HG03469 (cell line): ENCODE measurements around the gene KIAA1328.
"Not testable (repeated sequence)": the region's sequence is repeated elsewhere in the genome, so short reads cannot be mapped to it uniquely, and the experiment has no call there.

ENCODE experiments used
- ATAC-seq: cut with Tn5 transposase; IDR thresholded peaks from one replicate; pipeline ENCODE4 v1.9.1; 2021; ENCODE audit warnings: mild to moderate bottlenecking, moderate library complexity, moderate number of reproducible peaks; ENCODE audit not compliant: unreplicated experiment

The KIAA1328 gene

DNA sequence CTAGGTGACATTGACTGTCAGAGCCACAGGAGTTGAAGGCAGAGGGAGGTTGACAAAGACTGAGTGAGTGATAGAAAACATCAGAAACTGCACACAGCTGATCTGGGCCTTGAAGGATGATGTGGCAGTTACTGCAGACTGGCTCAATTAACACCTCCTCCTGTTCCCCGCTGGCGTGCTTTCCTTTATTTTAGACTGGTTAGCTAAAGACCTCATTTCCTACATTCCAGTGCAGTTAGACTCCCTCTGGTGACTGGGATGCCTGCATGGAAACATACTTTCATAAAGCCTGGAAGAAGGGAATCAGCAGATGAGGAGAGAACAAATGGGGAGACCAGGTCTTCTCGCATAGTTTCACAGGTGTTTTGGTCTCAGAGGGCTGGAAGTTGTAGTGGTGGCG lies 7.2 kb upstream of the KIAA1328 start:
- no peak for ATAC-seq

DNA sequence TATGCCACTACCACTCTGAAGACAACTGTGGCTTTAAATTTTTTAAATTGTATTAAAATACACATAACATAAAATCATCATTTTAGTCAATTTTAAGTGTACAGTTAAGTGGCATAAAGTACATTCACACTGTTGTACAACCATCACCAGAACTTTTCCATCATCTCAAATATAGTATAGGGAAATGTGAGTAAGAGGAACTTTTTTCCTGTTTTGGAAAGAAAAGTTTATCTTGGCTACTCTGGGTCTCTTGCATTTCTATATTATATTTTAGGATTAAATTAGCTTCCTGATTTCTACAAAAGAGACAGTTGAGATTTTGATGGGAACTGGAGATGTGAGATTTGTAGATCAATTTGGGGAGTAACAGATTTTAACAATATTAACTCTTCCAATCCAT lies 3.4 kb upstream of the KIAA1328 start:
- ATAC-seq, result no peak

- ATAC-seq, result no peak
These were observed 2.4 kb upstream of the KIAA1328 start for GRCh38 chr18:36826556-36826955.

DNA sequence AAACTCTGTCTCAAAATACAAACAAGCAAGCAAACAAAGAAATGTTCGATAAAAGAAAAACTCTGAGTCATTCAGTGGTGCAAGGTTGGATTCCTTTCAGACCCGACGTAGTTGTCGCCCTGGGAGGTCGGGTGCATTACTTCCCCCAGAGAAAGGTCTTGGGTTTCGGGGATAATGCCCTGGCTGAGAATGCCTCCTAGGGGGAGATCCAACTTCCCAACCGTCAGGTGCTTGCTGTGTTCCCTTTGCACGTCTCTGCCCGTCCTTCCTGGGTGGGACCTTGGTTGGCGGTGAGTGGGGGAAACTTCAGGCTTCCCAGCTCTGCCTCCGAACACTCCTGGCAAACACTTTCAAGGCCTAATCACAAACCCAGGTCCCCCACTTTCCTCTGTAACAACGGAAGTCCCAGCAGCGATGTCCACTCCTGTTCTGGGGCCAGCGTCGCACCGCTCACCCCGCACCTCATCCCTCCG lies 734 bp upstream of the KIAA1328 start:
- ATAC-seq, result no peak

DNA sequence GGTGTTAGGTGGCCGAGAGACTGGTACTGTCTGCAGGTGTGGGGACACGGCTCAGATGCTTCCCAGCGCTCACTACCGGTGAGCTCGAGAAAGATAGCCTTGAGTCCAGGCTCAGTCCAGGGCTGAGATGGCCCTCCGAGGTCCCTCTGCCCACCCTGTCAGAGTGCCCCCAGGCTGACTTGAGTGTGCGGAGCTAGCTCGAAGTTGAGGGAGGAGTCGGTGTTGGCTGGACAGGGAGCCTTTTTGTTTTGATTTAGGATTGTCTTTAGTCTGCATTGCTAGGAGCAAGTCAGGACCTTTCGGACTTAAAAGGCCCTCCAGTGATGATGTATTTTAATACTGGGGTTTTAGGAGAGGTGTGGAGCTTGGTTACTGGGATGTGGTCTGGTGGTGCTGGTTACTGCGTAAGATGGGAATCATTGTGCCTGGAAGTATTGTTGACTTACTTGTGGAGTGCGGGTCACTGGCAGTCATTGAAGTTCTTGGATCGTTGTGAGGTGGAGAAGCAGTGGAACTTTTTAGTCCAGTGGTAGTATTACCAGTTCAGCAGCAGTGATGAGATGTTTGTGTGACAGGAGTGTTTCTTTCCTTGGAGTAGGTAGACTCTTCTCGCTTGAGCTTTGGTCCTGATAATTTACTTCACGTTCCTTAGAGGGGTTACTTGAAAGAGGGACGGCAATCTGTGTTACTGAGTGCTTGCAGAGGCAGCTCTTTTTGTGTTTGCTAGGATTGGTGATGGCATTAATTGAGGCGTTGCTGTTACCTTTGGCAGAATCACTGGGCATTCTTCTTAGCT lies 633 bp downstream of the KIAA1328 start:
- no peak for ATAC-seq

DNA sequence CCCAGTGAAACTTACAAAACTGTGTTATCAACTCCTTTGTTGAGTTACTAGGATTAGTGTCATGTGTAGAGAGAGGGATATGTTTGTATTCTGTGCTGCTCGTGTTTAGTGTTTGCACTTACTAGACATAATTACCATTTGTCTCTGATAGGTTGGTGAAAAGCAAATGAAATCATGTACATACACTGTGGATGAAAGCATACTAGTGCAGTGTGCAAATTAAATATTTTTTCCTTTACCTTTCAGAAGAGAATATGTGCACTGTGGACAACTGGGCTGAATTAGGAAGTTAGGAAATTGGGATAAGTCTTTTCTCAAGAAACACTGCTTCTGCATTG lies 1.2 kb downstream of the KIAA1328 start:
- no peak for ATAC-seq

DNA sequence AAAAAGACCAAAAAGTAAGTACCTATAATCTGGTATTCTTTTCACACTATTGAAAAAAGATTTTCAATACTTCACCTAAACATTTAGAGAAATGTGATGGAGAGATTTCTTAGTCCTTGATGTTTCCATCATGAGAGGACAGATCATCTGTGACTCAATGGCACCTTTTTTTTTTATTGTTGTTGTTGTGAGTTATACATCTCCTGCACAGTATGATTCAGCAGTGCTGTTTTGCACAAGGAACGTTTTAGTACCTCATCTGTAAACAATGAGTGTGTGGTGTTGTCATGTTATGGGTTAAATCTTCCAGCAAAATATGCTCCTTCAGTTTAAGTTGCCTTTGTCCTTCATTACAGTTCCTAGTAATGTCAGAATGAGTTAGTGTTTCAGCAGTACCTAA lies 2.2 kb downstream of the KIAA1328 start:
- ATAC-seq, result no peak

DNA sequence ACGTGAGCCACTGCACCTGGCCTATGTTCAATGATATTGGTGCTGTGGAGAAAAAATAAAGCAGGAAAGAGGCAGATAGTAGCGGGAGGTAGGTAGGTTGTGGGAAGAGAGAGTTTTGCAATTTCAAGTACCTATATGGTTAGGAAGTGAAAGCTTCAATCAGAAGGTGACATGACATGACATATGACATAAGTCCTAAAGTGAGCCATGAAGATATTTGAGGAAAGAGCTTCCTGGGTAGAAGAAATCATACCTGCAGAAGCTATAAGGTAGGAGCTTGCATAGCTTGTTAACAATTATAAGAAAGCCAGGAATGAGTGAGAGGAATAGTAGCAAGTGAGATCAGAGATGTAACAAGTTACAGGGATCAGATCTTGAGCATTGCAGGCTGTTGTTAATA lies 4.2 kb downstream of the KIAA1328 start:
- no peak for ATAC-seq

GRCh38 chr18:36835927-36836326 lies 7.0 kb downstream of the KIAA1328 start:
- ATAC-seq, result no peak

GRCh38 chr18:36839835-36840234 lies 10.9 kb downstream of the KIAA1328 start:
- ATAC-seq, result no peak

DNA sequence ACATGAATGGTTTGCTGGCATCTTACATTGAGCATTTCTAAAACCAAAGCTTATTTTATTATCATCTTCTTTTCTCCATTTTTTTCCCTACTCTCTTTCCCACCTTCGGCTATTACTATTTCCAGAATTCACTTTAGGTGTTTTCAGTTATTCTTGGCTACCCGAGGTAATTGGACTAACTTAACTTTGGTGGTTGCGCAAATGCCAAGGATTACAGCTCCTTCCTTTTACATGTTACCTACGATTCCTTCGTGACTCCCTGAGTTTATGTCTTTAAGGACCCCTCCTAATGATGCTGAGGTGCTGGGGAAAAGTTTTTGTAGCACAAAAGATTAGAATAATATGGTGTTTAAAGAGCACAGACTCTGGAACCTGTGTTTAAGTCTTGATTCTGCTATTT lies 14.3 kb downstream of the KIAA1328 start:
- ATAC-seq, result no peak

- no peak for ATAC-seq
These were observed 14.9 kb downstream of the KIAA1328 start for GRCh38 chr18:36843784-36844183.

DNA sequence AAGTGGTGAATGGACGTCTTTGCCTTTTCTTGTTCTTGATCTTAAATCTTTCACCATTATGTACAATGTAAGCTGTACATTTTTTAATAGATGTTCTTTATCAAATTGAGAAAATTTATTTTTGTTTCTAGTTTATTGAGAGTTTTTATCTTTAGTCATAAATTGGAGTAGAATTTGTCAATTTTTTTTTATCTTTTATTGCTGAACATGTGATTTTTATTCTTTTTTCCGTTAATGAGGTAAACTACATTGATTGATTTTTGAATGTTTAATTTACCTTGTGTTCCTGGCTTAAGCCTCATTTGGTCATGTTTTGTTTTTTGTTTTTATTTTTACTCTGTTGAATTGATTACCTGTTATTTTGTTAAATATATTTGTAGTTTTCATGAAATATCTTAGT lies 19.7 kb downstream of the KIAA1328 start:
- no peak for ATAC-seq

- ATAC-seq, result no peak
These were observed 20.5 kb downstream of the KIAA1328 start for GRCh38 chr18:36849288-36850006.

- no peak for ATAC-seq
These were observed 21.7 kb downstream of the KIAA1328 start for GRCh38 chr18:36850527-36851201.

- no peak for ATAC-seq
These were observed 22.3 kb downstream of the KIAA1328 start for GRCh38 chr18:36851202-36851590.

GRCh38 chr18:36856815-36857214 lies 27.9 kb downstream of the KIAA1328 start:
- no peak for ATAC-seq

DNA sequence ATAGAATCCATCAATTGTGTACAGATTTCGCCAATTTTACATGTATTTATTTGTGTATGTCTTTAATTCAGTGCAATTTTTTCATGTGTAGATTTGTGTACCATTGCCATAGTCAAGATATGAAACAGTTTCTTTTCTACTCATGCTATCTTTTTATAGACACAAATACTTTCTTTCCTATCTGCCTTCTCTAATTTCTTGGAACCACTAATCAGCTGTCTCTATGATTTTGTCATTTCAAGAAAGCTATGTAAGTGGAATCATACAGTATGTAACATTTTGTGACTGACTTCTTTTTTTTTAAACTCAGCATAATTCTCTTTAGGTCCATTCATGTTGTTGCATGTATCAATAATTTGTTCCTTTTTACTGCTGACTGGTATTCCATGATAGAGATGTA lies 33.3 kb downstream of the KIAA1328 start:
- no peak for ATAC-seq

GRCh38 chr18:36867056-36867455 lies 38.1 kb downstream of the KIAA1328 start:
- no peak for ATAC-seq

DNA sequence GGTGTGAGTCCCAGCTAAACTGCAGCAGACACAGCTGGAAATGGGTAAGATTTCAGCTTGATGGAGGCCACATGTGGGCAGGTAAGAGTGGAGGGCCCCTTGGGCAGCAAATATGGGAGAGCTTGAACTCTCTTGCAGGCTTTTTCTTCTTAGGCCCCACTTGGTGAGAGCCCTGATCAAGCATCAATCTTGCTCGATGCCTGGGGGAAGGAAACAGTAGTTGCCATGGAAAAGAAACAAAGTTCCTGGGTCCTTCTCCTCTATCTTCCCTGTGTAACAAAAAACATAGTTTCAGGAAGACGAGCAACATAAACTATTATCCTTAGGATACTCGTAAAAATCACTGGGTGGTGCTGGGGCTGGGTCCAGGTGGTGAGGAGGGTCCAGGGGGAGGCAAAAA lies 42.9 kb downstream of the KIAA1328 start:
- ATAC-seq, result no peak

DNA sequence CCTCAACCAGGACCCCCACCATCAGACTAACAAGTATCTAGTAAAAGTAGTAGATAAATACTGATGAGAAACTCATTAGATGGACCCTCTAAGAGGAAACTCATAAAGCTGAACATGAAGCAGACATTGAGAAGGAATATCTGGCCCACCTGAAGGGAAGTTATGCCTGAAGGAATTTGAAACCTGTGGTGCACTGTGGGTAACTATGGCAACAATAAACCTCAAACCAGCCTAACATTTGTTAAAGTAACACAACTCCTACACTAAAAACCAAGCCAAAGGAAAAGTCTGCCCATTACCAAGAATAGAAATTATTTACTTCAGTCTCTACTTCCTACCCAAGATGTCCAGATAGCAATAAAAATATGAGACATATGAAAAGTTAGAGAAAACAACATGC lies 43.4 kb downstream of the KIAA1328 start:
- ATAC-seq, result no peak

GRCh38 chr18:36873826-36874225 lies 44.9 kb downstream of the KIAA1328 start:
- ATAC-seq, result not testable (repeated sequence)
